Vagina (tissue), 2 donors: ENCODE results near the gene EXOSC2. TPM values are rescaled to one million over a fixed set of nuclear protein-coding genes. Genes with fewer than 3 reads are reported as not detected.

Experiments
- DNase-seq, 2 donors: peaks; one replicate each; pipeline ENCODE4 v3.0.0-alpha.2; 2017; ENCODE audit errors: extremely low spot score in 2 of 2
- H3K27ac ChIP-seq: fragments of 200-600 bp; sonication (generic); one replicate; pipeline ENCODE4 v1.5.1; 2019
- H3K27me3 ChIP-seq: fragments of 200-600 bp; sonication (generic); one replicate; pipeline ENCODE4 v1.5.1; 2019
- H3K36me3 ChIP-seq, 2 donors: fragments of 200-600 bp; sonication (generic); one replicate each; pipeline ENCODE4 v1.5.1; 2017 to 2019
- H3K4me1 ChIP-seq: fragments of 200-600 bp; sonication (generic); one replicate; pipeline ENCODE4 v1.5.1; 2019
- H3K4me3 ChIP-seq, 2 donors: fragments of 200-600 bp; sonication (generic); 1 replicate in 1 of 2; 2 replicates in 1 of 2; pipeline ENCODE4 v1.5.1; 2016 to 2019
- H3K9me3 ChIP-seq: fragments of 200-600 bp; sonication (generic); one replicate; pipeline ENCODE4 v1.5.1; 2019
- POLR2A ChIP-seq, 2 donors: fragments of 450-650 bp; IDR thresholded peaks; one replicate each; pipeline ENCODE4 v1.6.1; 2017; ENCODE audit warnings: antibody characterized with exemption in 2 of 2, mild to moderate bottlenecking in 2 of 2, moderate library complexity in 2 of 2
- POLR2AphosphoS5 ChIP-seq, 2 donors: sonication (generic); formaldehyde crosslinking; IDR thresholded peaks; one replicate each; pipeline ENCODE4 v1.9.0; 2017; ENCODE audit warnings: antibody characterized with exemption in 2 of 2, mild to moderate bottlenecking in 2 of 2, low read depth in 1 of 2; ENCODE audit not compliant: insufficient read depth in 1 of 2
- intact Hi-C: fragments of 100-400 bp; cut with DNase I; formaldehyde crosslinking; loops from one replicate; pipeline ENCODE4 v1.15.1; 2023
- total RNA-seq: library from RNA; depleted of rRNA; stranded (reverse); fragments of >200 nt; gene quantifications from one replicate; pipeline ENCODE4 v1.2.3, GENCODE V29; 2016
- TF ChIP-seq, protein P1 (sequence below), 3 experiments: fragments of 450-650 bp in 2 of 3; fragments of 200-600 bp in 1 of 3; sonication (generic) in 1 of 3; IDR thresholded peaks; one replicate each; pipeline ENCODE4 v1.5.1; 2017 to 2019; ENCODE audit warnings: antibody characterized with exemption in 3 of 3, mild to moderate bottlenecking in 2 of 3, moderate library complexity in 2 of 3

The EXOSC2 gene
- total RNA-seq, 1 donor from 2014 or later, result 13.5 TPM

DNA sequence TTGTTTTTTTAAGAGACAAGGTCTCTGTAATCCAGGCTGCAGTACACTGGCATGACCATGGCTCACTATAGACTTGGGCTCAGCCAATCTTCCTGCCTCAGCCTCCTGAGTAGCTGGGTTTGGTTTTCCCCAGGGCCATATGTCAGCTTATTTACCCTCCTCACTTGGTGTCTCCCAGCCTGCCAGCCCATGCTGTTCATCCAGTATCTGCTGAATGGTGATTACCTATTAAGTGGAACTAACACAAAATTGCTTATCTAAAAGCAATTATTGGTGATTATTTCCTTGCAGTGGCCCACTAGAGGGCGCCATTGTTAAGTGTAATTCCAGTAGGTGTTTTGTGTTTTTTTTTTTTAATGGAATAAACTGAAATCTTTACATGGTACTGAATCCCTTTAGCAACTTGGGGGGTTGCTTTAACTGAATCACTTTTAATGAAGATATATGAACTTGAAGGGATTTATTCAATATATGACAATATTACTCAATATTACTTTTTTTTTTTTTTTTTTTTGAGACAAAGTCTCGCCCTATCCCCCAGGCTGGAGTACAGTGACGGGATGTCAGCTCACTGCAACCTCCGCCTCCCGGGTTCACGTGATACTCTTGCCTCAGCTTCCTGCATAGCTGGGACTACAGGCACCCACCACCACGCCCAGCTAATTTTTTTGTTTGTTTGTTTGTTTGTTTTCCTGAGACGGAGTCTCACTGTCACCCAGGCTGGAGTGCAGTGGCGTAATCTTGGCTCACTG is 13.8 kb downstream of the EXOSC2 start:
- no peak for TF ChIP-seq POLR2AphosphoS5 (IDR thresholded peaks at IDR 0.05; ENCODE audit: insufficient read depth in 1 of 2, low read depth in 1 of 2)
- TF ChIP-seq, protein P1, sequence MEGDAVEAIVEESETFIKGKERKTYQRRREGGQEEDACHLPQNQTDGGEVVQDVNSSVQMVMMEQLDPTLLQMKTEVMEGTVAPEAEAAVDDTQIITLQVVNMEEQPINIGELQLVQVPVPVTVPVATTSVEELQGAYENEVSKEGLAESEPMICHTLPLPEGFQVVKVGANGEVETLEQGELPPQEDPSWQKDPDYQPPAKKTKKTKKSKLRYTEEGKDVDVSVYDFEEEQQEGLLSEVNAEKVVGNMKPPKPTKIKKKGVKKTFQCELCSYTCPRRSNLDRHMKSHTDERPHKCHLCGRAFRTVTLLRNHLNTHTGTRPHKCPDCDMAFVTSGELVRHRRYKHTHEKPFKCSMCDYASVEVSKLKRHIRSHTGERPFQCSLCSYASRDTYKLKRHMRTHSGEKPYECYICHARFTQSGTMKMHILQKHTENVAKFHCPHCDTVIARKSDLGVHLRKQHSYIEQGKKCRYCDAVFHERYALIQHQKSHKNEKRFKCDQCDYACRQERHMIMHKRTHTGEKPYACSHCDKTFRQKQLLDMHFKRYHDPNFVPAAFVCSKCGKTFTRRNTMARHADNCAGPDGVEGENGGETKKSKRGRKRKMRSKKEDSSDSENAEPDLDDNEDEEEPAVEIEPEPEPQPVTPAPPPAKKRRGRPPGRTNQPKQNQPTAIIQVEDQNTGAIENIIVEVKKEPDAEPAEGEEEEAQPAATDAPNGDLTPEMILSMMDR (IDR thresholded peaks at IDR 0.05), result peak; percentile 48 to 71 (median 54)
- Histone ChIP-seq H3K4me3 (no peak overlapping the region), H3K27ac (no peak overlapping the region), H3K9me3 (no peaks in the 10 kb centered on the region), H3K36me3 (peaks cover 0 to 28% of the 10 kb centered on the region in 2 donors), H3K4me1 (peaks cover 4% of the 10 kb centered on the region), H3K27me3 (no peaks in the 10 kb centered on the region)
- no peak for DNase-seq
- intact Hi-C loops, result loop anchor here (5.0 kb wide), 2 partner anchors 155 to 230 kb away; partner anchors contain the start of gene FIBCD1

DNA sequence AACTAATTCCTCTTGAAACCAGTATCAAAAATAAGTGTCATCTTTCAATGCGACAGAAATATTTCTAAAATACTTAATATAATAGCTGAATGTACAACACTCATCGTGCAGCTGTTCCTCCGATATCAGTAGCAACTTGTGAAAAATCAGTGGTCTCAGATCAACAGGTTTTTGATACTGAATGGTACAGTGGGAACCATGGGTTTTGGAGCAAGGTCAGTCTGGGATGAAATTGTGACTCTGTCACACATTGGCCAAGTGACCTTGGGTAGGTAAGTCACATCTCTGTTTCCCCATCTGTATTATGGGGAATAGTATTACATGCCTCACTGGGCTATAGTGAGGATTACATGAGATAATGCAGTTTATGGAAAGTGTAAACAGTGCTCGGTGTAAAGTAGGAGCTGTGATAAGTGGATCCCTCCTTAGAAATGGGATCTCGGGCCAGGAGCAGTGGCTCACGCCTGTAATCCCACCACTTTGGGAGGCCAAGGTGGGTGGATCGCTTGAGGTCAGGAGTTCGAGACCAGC is 17.3 kb downstream of the EXOSC2 start:
- H3K36me3 ChIP-seq, result no peaks in the 10 kb centered on the region
- no peak overlapping the region for H3K4me3 ChIP-seq
- H3K27me3 ChIP-seq, result no peaks in the 10 kb centered on the region
- H3K9me3 ChIP-seq, result no peaks in the 10 kb centered on the region
- no peak for DNase-seq
- intact Hi-C loops, result loop anchor here (5.0 kb wide), 1 partner anchor 61 kb away; no protein-coding TSS in a partner anchor
- no peak overlapping the region for H3K27ac ChIP-seq
- H3K4me1 ChIP-seq, result peaks cover 28% of the 10 kb centered on the region
- TF ChIP-seq POLR2AphosphoS5 (IDR thresholded peaks at IDR 0.05; ENCODE audit: insufficient read depth in 1 of 2, low read depth in 1 of 2) (no peak), POLR2A (IDR thresholded peaks at IDR 0.05) (no peak)
- TF ChIP-seq, protein P1 (IDR thresholded peaks at IDR 0.05), result no peak

DNA sequence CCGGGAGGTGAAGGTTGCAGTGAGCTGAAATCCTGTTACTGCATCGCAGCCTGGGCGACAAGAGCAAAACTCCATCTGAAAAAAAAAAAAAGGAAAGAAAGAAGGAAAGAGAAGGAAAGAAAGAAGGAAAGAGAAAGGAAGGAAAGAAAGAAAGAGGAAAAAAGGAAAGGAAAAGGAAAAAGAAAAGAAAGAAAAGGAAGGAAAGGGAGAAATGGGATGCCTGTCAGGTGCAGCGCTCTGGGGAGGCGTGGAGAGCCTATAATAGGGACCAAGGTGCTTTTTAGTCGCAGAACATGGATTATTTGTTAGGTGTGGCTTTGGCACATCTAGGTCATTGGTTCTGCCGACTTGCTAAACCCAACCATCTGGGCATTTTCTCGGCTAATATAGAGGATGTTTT is 17.9 kb downstream of the EXOSC2 start:
- Histone ChIP-seq H3K4me3 (no peak overlapping the region), H3K36me3 (no peaks in the 10 kb centered on the region), H3K9me3 (no peaks in the 10 kb centered on the region), H3K27ac (no peak overlapping the region), H3K4me1 (peaks cover 34% of the 10 kb centered on the region), H3K27me3 (no peaks in the 10 kb centered on the region)
- intact Hi-C loops, result loop anchor here (5.0 kb wide), 1 partner anchor 61 kb away; no protein-coding TSS in a partner anchor
- TF ChIP-seq POLR2AphosphoS5 (IDR thresholded peaks at IDR 0.05; ENCODE audit: insufficient read depth in 1 of 2, low read depth in 1 of 2) (no peak), POLR2A (IDR thresholded peaks at IDR 0.05) (no peak)
- TF ChIP-seq, protein P1 (IDR thresholded peaks at IDR 0.05), result no peak
- DNase-seq, result no peak

DNA sequence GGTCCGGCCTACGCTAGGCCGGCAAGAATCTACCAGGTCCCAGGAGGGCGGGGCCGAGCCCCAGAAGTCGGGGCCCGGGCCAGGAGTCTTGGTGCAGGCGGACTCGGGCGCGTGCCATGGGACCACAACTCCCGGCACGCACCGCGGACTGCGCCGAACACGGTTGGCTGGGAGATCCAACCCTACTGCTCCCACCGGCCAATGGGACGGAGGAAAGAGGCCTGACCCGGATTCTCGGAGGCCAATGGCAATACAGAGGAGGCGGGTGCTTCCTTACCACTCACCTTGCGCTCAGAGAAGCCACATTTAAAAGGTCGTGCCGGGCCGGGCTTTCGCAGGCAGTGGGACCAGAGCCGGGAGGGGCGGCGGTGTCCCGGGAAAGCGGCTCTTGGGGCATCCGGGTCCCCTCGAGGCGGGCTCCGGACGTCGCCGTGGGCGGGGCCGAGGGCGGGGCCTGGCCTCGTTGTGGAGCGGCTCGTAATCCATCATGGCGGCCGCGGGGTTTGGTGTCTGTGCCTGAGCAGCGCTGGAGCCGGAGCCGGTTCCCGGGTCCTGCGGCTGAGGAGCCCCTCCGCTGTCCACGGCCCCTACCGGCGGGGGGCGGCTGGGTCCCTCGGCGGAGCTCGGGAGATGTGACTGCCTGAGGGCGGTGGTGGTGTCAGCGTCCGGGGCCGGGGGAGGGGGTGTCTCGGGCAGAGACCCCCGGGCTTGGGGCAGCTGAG is 19.1 kb downstream of the EXOSC2 start:
- no peak for TF ChIP-seq POLR2A (IDR thresholded peaks at IDR 0.05)
- peak; percentile 84 to 91 for TF ChIP-seq POLR2AphosphoS5 (IDR thresholded peaks at IDR 0.05; ENCODE audit: insufficient read depth in 1 of 2, low read depth in 1 of 2)
- H3K27me3 ChIP-seq, result no peaks in the 10 kb centered on the region
- peaks cover 46% of the 10 kb centered on the region for H3K4me1 ChIP-seq
- no peaks in the 10 kb centered on the region for H3K36me3 ChIP-seq
- no peaks in the 10 kb centered on the region for H3K9me3 ChIP-seq
- intact Hi-C loops, result loop anchor here (5.0 kb wide), 1 partner anchor 60 kb away; no protein-coding TSS in a partner anchor
- DNase-seq, result peak; percentile 98 to 99
- H3K4me3 ChIP-seq, result peak overlapping the region; percentile 85 to 99
- H3K27ac ChIP-seq, result peak overlapping the region; percentile 95

DNA sequence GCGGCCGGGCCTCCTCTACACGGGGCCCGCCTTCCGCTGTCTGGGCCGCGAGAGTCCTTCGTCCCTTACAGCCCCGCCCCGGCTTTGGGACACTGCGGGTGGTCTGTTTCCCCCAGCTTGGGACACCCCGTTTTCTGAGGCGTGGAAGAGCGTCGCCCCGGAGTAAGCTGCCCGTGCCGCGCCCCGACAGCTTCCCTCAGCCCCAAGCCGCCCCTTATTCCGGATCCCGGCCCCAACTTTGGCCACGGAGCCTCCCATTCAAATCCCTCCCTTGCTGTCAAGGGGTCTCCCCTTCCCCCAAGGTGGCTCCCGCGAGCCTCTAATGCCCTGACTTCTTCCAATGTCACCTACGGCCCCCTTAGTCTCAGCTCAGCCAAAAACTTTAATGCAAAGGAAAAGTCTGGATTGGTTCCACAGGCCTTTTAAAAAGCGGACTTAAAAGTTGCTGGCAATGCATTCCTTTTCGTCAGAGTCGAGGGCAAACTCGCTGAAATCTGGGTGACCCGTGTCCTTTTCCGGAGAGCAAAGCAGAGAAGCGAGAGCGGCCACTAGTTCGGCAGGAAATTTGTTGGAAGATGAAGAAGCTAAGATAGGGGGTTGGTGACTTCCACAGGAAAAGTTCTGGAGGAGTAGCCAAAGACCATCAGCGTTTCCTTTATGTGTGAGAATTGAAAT is 19.8 kb downstream of the EXOSC2 start:
- no peaks in the 10 kb centered on the region for H3K36me3 ChIP-seq
- H3K27ac ChIP-seq, result peak overlapping the region; percentile 95
- no peaks in the 10 kb centered on the region for H3K9me3 ChIP-seq
- peaks cover 50% of the 10 kb centered on the region for H3K4me1 ChIP-seq
- H3K4me3 ChIP-seq, result peak overlapping the region; percentile 85 to 99
- no peak for DNase-seq
- TF ChIP-seq POLR2AphosphoS5 (IDR thresholded peaks at IDR 0.05; ENCODE audit: insufficient read depth in 1 of 2, low read depth in 1 of 2) (no peak), POLR2A (IDR thresholded peaks at IDR 0.05) (no peak)
- TF ChIP-seq, protein P1 (IDR thresholded peaks at IDR 0.05), result no peak
- intact Hi-C loops, result loop anchor here (5.0 kb wide), 1 partner anchor 59 kb away; no protein-coding TSS in a partner anchor
- no peaks in the 10 kb centered on the region for H3K27me3 ChIP-seq
